Upper lobe of left lung (tissue), 4 donors: Measurements from ENCODE around the gene HNRNPL.

Experiments
- CTCF ChIP-seq, 6 experiments: fragments of 450-650 bp in 4 of 6; fragments of 200-600 bp in 2 of 6; sonication (generic) in 2 of 6; IDR thresholded peaks; one replicate each; pipeline ENCODE4 v1.5.1; 2016 to 2019; ENCODE audit warnings: antibody characterized with exemption in 6 of 6
- POLR2A ChIP-seq, 4 donors: fragments of 450-650 bp; IDR thresholded peaks; one replicate each; pipeline ENCODE4 v1.5.1; 2016 to 2017; ENCODE audit warnings: antibody characterized with exemption in 4 of 4, mild to moderate bottlenecking in 2 of 4

- no peak for TF ChIP-seq CTCF (IDR thresholded peaks at IDR 0.05)
- no peak for TF ChIP-seq POLR2A (IDR thresholded peaks at IDR 0.05)
Observed at GRCh38 chr19:38868551-38868950, 18.8 kb upstream of the HNRNPL start.
